Parathyroid adenoma (tissue), 2 donors: Measurements from ENCODE around the gene TNS4.

Experiments used
- H2AFZ ChIP-seq: fragments of 300-600 bp; sonication (generic); one replicate; pipeline ENCODE4 v1.7.0; 2017; ENCODE audit warnings: antibody characterized with exemption, mild to moderate bottlenecking
- H3K27ac ChIP-seq: fragments of 300-600 bp; sonication (generic); one replicate; pipeline ENCODE4 v1.7.0; 2017
- H3K27me3 ChIP-seq: fragments of 300-600 bp; sonication (generic); one replicate; pipeline ENCODE4 v1.7.0; 2017; ENCODE audit warnings: low read length; ENCODE audit not compliant: control insufficient read depth, insufficient read depth
- H3K36me3 ChIP-seq: fragments of 300-600 bp; sonication (generic); one replicate; pipeline ENCODE4 v1.7.0; 2017; ENCODE audit warnings: low read length; ENCODE audit not compliant: control insufficient read depth, insufficient read depth
- H3K4me1 ChIP-seq: fragments of 300-600 bp; sonication (generic); one replicate; pipeline ENCODE4 v1.7.0; 2017; ENCODE audit warnings: control low read depth
- H3K4me2 ChIP-seq: fragments of 300-600 bp; sonication (generic); one replicate; pipeline ENCODE4 v1.7.0; 2017; ENCODE audit warnings: low read length
- H3K4me3 ChIP-seq: fragments of 300-600 bp; sonication (generic); one replicate; pipeline ENCODE4 v1.7.0; 2017; ENCODE audit warnings: low read depth, low read length
- H3K79me2 ChIP-seq: fragments of 300-600 bp; sonication (generic); one replicate; pipeline ENCODE4 v1.7.0; 2017; ENCODE audit warnings: control low read depth
- H3K9ac ChIP-seq: fragments of 300-600 bp; sonication (generic); one replicate; pipeline ENCODE4 v1.7.0; 2017; ENCODE audit warnings: mild to moderate bottlenecking
- H3K9me3 ChIP-seq: fragments of 300-600 bp; sonication (generic); one replicate; pipeline ENCODE4 v1.7.0; 2017; ENCODE audit warnings: low read length; ENCODE audit not compliant: control insufficient read depth
- TF ChIP-seq, protein P1 (sequence below): fragments of 300-600 bp; sonication (generic); IDR thresholded peaks from one replicate; pipeline ENCODE4 v1.7.0; 2017; ENCODE audit warnings: antibody characterized with exemption, mild to moderate bottlenecking
- donor health status: primary hyperparathyroidism.

TNS4 gene

DNA sequence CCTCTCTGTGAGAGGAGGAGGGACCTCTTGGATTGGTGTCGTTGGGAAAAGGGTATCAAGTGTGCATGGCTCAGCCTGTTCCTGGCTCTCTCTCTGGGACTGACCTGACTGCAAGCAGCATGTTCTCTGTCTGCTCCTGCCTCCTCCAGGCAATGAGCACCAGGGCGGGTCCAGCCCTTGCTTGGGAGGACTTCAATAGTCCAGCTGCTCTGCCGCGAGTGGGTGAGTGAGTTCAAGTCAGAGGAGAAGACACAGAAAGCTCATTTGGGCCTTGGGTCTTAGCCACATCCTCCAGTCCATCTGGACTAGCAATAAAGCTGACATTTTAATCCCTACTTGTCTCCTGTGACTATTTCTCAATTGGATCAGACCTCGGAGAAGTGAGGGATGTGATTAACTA is 25.2 kb upstream of the TNS4 start:
- no peak overlapping the region for H3K9ac ChIP-seq
- H3K36me3 ChIP-seq, result no peaks in the 10 kb centered on the region
- H3K4me1 ChIP-seq, result no peaks in the 10 kb centered on the region
- H3K4me2 ChIP-seq, result no peak overlapping the region
- TF ChIP-seq, protein P1, sequence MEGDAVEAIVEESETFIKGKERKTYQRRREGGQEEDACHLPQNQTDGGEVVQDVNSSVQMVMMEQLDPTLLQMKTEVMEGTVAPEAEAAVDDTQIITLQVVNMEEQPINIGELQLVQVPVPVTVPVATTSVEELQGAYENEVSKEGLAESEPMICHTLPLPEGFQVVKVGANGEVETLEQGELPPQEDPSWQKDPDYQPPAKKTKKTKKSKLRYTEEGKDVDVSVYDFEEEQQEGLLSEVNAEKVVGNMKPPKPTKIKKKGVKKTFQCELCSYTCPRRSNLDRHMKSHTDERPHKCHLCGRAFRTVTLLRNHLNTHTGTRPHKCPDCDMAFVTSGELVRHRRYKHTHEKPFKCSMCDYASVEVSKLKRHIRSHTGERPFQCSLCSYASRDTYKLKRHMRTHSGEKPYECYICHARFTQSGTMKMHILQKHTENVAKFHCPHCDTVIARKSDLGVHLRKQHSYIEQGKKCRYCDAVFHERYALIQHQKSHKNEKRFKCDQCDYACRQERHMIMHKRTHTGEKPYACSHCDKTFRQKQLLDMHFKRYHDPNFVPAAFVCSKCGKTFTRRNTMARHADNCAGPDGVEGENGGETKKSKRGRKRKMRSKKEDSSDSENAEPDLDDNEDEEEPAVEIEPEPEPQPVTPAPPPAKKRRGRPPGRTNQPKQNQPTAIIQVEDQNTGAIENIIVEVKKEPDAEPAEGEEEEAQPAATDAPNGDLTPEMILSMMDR, result no peak
- no peak overlapping the region for H3K4me3 ChIP-seq
- no peaks in the 10 kb centered on the region for H3K79me2 ChIP-seq
- H2AFZ ChIP-seq, result no peak overlapping the region
- H3K9me3 ChIP-seq, result no peaks in the 10 kb centered on the region
- no peak overlapping the region for H3K27ac ChIP-seq
- H3K27me3 ChIP-seq, result no peaks in the 10 kb centered on the region

DNA sequence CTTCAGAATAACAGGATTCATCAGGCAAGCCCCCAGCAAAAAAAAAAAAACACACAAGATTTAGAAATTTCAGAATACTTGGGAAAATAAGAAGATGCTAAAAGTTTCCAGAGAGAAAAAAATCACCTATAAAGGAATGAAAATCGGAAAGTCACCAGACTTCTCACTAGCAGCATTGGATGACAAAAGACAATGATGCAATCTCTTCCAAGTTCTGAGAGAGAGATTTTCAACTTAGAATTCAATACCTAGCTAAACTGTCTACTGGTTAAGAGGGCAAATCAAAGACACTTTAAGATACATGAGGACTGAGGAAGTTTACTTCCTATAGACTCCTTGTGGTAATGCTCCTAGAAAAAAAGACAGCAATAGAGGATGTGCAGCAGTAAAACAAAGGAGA is 23.9 kb upstream of the TNS4 start:
- Histone ChIP-seq H3K9me3 (no peaks in the 10 kb centered on the region), H2AFZ (no peak overlapping the region), H3K4me3 (no peak overlapping the region), H3K4me2 (no peak overlapping the region), H3K36me3 (no peaks in the 10 kb centered on the region), H3K79me2 (no peaks in the 10 kb centered on the region), H3K27ac (no peak overlapping the region), H3K27me3 (no peaks in the 10 kb centered on the region), H3K4me1 (no peaks in the 10 kb centered on the region), H3K9ac (no peak overlapping the region)
- TF ChIP-seq, protein P1, result no peak

DNA sequence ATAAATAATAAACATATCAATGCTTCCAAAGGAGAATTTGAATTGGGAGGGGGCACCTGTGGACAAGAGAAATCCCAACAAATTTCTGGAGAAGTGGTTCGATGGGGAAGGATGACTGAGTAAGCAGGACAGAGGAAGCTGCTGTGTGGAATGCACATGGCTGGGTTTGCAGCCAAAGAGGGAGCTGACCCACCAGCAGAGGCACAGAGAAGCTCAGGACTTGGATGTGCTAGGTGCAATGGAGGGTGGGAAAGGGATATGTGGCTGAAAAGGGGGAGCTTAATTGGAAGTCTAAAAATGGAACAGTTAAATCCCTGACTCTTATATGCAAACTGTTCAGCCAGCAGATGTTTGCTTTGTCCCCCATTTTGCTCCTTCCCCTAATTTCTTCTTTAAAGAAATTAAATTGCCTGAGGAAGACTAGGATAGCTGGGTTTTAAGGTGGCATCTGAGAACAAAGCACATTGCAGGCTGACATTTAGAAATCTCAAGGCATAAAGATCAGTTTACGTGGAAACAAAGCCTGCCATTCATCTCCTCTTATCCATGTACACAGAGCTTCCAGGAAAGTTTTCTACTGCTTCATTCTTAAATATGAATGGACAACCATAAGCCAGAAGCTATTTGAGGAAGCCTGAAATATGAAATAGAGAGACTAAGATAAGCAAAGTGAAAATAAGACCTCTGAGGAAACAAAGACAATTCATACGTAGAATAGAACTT is 23.0 kb upstream of the TNS4 start:
- Histone ChIP-seq H3K9me3 (no peaks in the 10 kb centered on the region), H3K4me2 (no peak overlapping the region), H3K79me2 (no peaks in the 10 kb centered on the region), H3K4me3 (no peak overlapping the region), H3K9ac (no peak overlapping the region), H3K36me3 (no peaks in the 10 kb centered on the region), H3K27ac (no peak overlapping the region), H3K4me1 (no peaks in the 10 kb centered on the region), H2AFZ (no peak overlapping the region), H3K27me3 (no peaks in the 10 kb centered on the region)
- TF ChIP-seq, protein P1, result no peak

DNA sequence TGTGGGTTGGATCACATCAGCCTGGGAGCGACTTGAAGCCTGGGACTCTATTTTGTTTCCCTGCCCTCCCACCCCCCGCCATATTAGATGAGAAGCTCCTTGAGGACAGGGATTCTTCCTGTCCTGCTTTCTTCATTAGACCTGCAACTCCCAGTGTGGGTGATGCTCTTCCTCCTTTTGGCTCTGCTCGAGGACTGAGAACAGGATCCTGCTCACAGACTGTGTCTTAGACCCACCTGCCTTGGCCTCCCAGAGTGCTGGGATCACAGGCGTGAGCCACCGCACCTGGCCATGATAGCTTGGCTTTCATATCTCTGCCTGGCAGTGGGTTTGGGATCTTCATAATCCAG is 21.5 kb upstream of the TNS4 start:
- TF ChIP-seq, protein P1, result no peak
- Histone ChIP-seq H3K4me2 (no peak overlapping the region), H3K79me2 (no peaks in the 10 kb centered on the region), H3K9me3 (no peaks in the 10 kb centered on the region), H3K4me3 (no peak overlapping the region), H2AFZ (no peak overlapping the region), H3K4me1 (no peaks in the 10 kb centered on the region), H3K9ac (no peak overlapping the region), H3K36me3 (no peaks in the 10 kb centered on the region), H3K27ac (no peak overlapping the region), H3K27me3 (no peaks in the 10 kb centered on the region)
